Testis (tissue), 2 donors: ENCODE data around the gene COPG1.

Source experiments
- CTCF ChIP-seq, 3 experiments: fragments of 450-650 bp in 2 of 3; fragments of 200-600 bp in 1 of 3; sonication (generic) in 1 of 3; IDR thresholded peaks; one replicate each; pipeline ENCODE4 v1.5.1; 2016 to 2019; ENCODE audit warnings: antibody characterized with exemption in 3 of 3, mild to moderate bottlenecking in 2 of 3, moderate library complexity in 1 of 3
- POLR2A ChIP-seq: fragments of 450-650 bp; IDR thresholded peaks from one replicate; pipeline ENCODE4 v1.6.1; 2017; ENCODE audit warnings: antibody characterized with exemption, mild to moderate bottlenecking, moderate library complexity

GRCh38 chr3:129226374-129226773, 23.0 kb upstream of the COPG1 start:
- TF ChIP-seq CTCF (IDR thresholded peaks at IDR 0.05) (no peak), POLR2A (no peak)
